Left forelimb (tissue), 1 donor: Measurements from ENCODE around the gene SECTM1.
"Not testable (repeated sequence)": the region's sequence is repeated elsewhere in the genome, so short reads cannot be mapped to it uniquely, and the experiment has no call there.

ENCODE experiments used
- DNase-seq: peaks from one replicate; pipeline ENCODE4 v3.0.0-alpha.2; 2018; ENCODE audit warnings: low spot score

SECTM1 gene

GRCh38 chr17:82333279-82334171 is at the start of gene SECTM1:
SECTM1 (minus strand) TSS chr17:82333766; CDS start chr17:82327240, 6,526 bp downstream.
- DNase-seq: peak; percentile 88

- no peak for DNase-seq
These were observed 49.3 kb upstream of the SECTM1 start for GRCh38 chr17:82382933-82383255.

- not testable (repeated sequence) for DNase-seq
These were observed 48.8 kb upstream of the SECTM1 start for GRCh38 chr17:82382220-82382932.

GRCh38 chr17:82381703-82382009 is 48.1 kb upstream of the SECTM1 start:
- not testable (repeated sequence) for DNase-seq

GRCh38 chr17:82380860-82381702 is 47.5 kb upstream of the SECTM1 start:
- no peak for DNase-seq

GRCh38 chr17:82378741-82379021 is 45.1 kb upstream of the SECTM1 start:
- DNase-seq: no peak

- no peak for DNase-seq
These were observed 44.6 kb upstream of the SECTM1 start for GRCh38 chr17:82377924-82378740.

- DNase-seq: not testable (repeated sequence)
These were observed 43.7 kb upstream of the SECTM1 start for GRCh38 chr17:82377294-82377693.

- no peak for DNase-seq
These were observed 42.6 kb upstream of the SECTM1 start for GRCh38 chr17:82376042-82376730.

GRCh38 chr17:82375359-82376041 is 41.9 kb upstream of the SECTM1 start:
- DNase-seq: no peak

- no peak for DNase-seq
These were observed 41.2 kb upstream of the SECTM1 start for GRCh38 chr17:82374626-82375331.

- no peak for DNase-seq
These were observed 40.4 kb upstream of the SECTM1 start for GRCh38 chr17:82373731-82374625.

- not testable (repeated sequence) for DNase-seq
These were observed 39.5 kb upstream of the SECTM1 start for GRCh38 chr17:82373072-82373452.

GRCh38 chr17:82372249-82373071 is 38.9 kb upstream of the SECTM1 start:
- DNase-seq: no peak

- DNase-seq: no peak
These were observed 38.0 kb upstream of the SECTM1 start, which contains the start of gene UTS2R for GRCh38 chr17:82371333-82372248. UTS2R (plus strand) TSS chr17:82371765; CDS start chr17:82374325, 2,560 bp downstream.

- no peak for DNase-seq
These were observed 37.1 kb upstream of the SECTM1 start for GRCh38 chr17:82370471-82371332.
